ENCODE results near the gene LPP.

LPP gene

DNA sequence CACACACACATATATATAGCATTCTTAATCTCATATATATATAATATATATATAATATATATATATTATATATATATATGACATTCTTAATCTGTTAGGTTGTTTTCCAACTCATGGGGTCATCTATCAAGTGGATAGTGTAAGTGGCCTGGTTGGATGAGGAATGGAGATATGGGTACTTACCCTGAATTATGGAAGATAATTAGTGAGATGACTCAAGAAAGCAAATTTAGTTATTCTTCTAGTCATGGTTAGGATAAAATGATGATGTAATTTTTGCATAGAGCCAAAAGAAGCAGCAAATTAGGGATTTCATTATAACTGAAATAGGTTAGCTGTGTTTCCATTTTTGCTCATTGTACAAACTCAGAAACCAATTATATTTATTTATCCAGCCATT is 448.2 kb downstream of the LPP start:
- no peak overlapping the region for H3K27ac ChIP-seq (ENCODE audit: low read depth, low read length, poor library complexity, severe bottlenecking)
- no peak overlapping the region for H2AFZ ChIP-seq (ENCODE audit: low read length)
- no peaks in the 10 kb centered on the region for H3K9me3 ChIP-seq (ENCODE audit: low read length)
- no peaks in the 10 kb centered on the region for H4K20me1 ChIP-seq (ENCODE audit: insufficient read depth, low read length)
- peaks cover 12% of the 10 kb centered on the region for H3K4me1 ChIP-seq (ENCODE audit: insufficient read depth, low read length, severe bottlenecking)
- TF ChIP-seq EZH2 (IDR thresholded peaks at IDR 0.05; ENCODE audit: borderline replicate concordance, low read length) (no peak), CTCF (IDR thresholded peaks at IDR 0.05; ENCODE audit: low read length) (no peak)
- H3F3A ChIP-seq (ENCODE audit: insufficient read depth, low read length), result no peaks in the 10 kb centered on the region
- no peaks in the 10 kb centered on the region for H3K79me2 ChIP-seq (ENCODE audit: insufficient read depth, low read length)
- no peak overlapping the region for H3K4me2 ChIP-seq (ENCODE audit: low read length)
- H3K4me3 ChIP-seq (ENCODE audit: low read depth, low read length, poor library complexity, severe bottlenecking), result no peak overlapping the region
- no peaks in the 10 kb centered on the region for H3K36me3 ChIP-seq (ENCODE audit: insufficient read depth, low read length)
- no peak overlapping the region for H3K9ac ChIP-seq (ENCODE audit: low read length)
- no peaks in the 10 kb centered on the region for H3K27me3 ChIP-seq (ENCODE audit: insufficient read depth, low read length)
- no peaks in the 10 kb centered on the region for H3K9me2 ChIP-seq (ENCODE audit: low read depth, low read length)

DNA sequence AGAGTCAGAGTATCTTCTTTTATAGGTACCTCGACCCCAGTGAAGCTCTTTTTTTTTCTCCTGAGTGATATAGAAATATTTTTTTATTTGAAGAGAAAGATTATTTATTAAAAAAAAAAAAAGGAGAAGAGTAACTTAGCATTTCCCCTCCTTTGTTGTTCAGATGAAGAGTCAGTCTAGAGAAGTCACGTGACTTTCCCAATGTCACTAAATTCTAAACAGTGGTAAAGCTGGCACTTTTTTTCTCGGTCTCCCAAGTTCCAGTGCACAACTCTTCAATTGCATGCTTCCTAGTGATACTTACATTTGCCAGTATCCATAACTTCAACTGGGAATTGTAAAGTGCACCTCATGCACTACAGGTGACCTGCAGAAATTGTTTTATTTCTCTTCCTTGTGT is 448.7 kb downstream of the LPP start:
- H3K9me3 ChIP-seq (ENCODE audit: low read length), result no peaks in the 10 kb centered on the region
- H3K27ac ChIP-seq (ENCODE audit: low read depth, low read length, poor library complexity, severe bottlenecking), result no peak overlapping the region
- no peak for TF ChIP-seq CTCF (IDR thresholded peaks at IDR 0.05; ENCODE audit: low read length)
- TF ChIP-seq EZH2 (IDR thresholded peaks at IDR 0.05; ENCODE audit: borderline replicate concordance, low read length), result no peak
- H3K9ac ChIP-seq (ENCODE audit: low read length), result no peak overlapping the region
- H3K4me1 ChIP-seq (ENCODE audit: insufficient read depth, low read length, severe bottlenecking), result peaks cover 12% of the 10 kb centered on the region
- H3K4me2 ChIP-seq (ENCODE audit: low read length), result no peak overlapping the region
- H3F3A ChIP-seq (ENCODE audit: insufficient read depth, low read length), result no peaks in the 10 kb centered on the region
- no peaks in the 10 kb centered on the region for H3K79me2 ChIP-seq (ENCODE audit: insufficient read depth, low read length)
- H3K4me3 ChIP-seq (ENCODE audit: low read depth, low read length, poor library complexity, severe bottlenecking), result no peak overlapping the region
- H3K36me3 ChIP-seq (ENCODE audit: insufficient read depth, low read length), result no peaks in the 10 kb centered on the region
- H4K20me1 ChIP-seq (ENCODE audit: insufficient read depth, low read length), result no peaks in the 10 kb centered on the region
- no peaks in the 10 kb centered on the region for H3K27me3 ChIP-seq (ENCODE audit: insufficient read depth, low read length)
- no peak overlapping the region for H2AFZ ChIP-seq (ENCODE audit: low read length)
- no peaks in the 10 kb centered on the region for H3K9me2 ChIP-seq (ENCODE audit: low read depth, low read length)

DNA sequence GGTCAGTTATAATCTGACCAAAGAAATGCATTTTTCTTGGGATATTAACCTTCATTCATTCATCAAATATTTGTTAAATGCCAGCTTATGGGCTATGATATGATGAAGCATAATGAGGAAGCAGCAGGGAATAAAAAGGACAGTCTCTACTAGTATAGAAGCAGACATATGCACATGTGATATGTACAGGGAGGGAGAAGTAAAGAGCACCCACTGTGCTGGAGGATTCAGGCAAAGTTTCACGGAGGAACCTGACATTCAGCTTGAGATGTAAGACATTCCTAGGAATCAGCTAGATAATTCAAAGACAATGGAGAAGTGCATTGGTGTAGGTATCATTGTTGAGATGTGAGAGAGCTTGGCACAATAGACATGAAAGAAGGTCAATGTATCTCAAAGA is 450.7 kb downstream of the LPP start:
- H3K27ac ChIP-seq (ENCODE audit: low read depth, low read length, poor library complexity, severe bottlenecking), result no peak overlapping the region
- peaks cover 7% of the 10 kb centered on the region for H3K36me3 ChIP-seq (ENCODE audit: insufficient read depth, low read length)
- H2AFZ ChIP-seq (ENCODE audit: low read length), result no peak overlapping the region
- no peaks in the 10 kb centered on the region for H3F3A ChIP-seq (ENCODE audit: insufficient read depth, low read length)
- no peak overlapping the region for H3K4me2 ChIP-seq (ENCODE audit: low read length)
- H3K4me3 ChIP-seq (ENCODE audit: low read depth, low read length, poor library complexity, severe bottlenecking), result no peak overlapping the region
- no peaks in the 10 kb centered on the region for H4K20me1 ChIP-seq (ENCODE audit: insufficient read depth, low read length)
- H3K9me3 ChIP-seq (ENCODE audit: low read length), result peaks cover 9% of the 10 kb centered on the region
- H3K79me2 ChIP-seq (ENCODE audit: insufficient read depth, low read length), result no peaks in the 10 kb centered on the region
- peaks cover 12% of the 10 kb centered on the region for H3K4me1 ChIP-seq (ENCODE audit: insufficient read depth, low read length, severe bottlenecking)
- H3K9me2 ChIP-seq (ENCODE audit: low read depth, low read length), result no peaks in the 10 kb centered on the region
- H3K9ac ChIP-seq (ENCODE audit: low read length), result no peak overlapping the region
- no peaks in the 10 kb centered on the region for H3K27me3 ChIP-seq (ENCODE audit: insufficient read depth, low read length)
- no peak for TF ChIP-seq CTCF (IDR thresholded peaks at IDR 0.05; ENCODE audit: low read length)
- no peak for TF ChIP-seq EZH2 (IDR thresholded peaks at IDR 0.05; ENCODE audit: borderline replicate concordance, low read length)
